HG03066 (cell line): ENCODE results near the gene P3H4.

ENCODE experiments used
- ATAC-seq: cut with Tn5 transposase; IDR thresholded peaks from one replicate; pipeline ENCODE4 v1.9.1; 2021; ENCODE audit warnings: low read depth; ENCODE audit not compliant: unreplicated experiment

The P3H4 gene

DNA sequence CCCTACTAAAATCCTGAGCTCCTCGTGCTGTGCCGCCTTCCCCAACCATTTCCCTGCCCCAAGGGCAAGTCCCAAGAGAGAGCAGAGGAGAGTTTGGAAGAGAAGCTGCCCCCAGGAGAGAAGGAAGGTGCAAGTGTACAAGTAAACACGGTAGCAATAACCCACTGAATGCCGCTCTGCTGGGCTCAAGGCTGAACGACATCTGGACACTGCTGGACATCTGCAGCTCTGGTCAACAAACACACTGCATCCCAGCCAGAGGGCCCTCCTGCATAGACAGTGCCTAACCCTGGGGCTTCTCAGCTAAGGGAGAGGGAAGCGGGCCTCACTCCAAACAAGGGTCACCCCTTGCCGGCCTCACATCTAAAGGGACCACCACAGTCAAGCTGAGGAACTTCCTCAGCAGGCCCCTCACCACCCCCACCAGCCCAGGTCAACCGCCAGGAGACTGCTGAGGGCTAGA is 38.0 kb downstream of the P3H4 start:
- no peak for ATAC-seq

- no peak for ATAC-seq
Observed at GRCh38 chr17:41773190-41773588, 38.6 kb downstream of the P3H4 start.

DNA sequence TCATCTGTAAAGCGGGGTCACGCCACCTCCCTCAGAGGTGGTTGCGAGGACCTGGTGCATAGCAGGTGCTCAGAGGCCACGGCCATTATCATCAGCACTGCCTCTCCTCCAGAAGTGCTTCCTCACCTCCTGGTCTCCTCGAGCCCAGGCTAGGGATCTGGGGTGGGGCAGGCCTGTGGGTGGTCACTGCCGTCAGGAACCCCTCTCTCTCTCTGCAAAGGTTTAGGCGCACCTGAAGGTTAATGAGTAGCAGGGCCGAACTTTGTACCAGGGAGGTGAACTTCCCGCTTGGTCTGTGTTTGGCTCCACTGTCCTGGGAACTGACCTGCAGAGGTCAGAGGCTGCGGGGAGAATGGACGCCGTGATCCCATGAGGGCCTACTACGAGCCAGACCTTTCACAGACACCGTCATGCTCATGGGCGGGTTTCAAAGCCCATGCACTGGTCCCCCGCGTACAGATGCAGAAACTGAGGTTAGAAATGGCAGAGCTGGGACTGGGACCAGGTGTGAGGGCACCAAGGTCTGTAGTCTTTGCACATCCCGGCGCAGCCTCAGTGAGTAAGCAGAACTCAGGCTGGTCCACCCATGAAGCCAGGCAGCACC is 39.1 kb downstream of the P3H4 start:
- ATAC-seq, result no peak

- no peak for ATAC-seq
Observed at GRCh38 chr17:41772218-41772585, 39.5 kb downstream of the P3H4 start.

DNA sequence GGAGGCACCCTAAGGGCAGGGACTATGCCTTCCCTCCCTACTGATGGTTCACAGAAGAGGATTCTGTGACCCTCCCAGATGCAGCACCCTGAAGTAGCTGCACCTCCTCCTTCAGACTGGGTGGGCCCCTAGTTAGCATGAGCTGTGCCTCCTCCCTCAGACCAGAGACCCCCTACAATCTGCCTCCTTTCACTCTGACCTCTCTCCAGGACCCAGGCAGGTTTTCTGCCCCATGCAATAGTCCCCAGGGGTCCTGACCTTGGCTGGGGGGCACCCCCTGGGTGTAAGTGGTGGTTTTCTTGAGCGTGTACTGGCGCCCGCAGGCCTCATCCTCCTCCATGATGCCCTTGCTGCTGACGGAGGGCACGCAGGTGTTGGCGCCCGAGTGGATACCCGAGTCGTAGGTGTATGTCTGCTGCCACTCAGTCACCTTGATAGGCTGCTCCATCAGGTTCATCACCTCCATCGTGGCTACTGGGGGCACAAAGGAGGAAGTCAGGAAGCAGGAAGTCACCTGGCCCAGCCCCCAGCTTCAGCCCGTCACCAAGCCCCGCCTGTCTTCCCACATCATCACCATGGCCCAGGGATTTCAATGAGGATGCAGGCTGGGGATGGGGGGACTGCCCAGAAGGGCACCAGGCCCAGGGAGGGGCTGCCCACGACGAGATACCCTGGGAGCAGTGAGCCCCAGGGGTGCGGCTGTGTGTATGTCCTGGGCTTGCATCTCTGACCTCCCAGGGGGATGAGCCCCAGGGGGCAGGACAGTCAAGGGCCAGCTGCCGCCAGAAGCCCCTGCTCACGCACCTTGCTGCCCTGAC is 40.2 kb downstream of the P3H4 start:
- no peak for ATAC-seq

- ATAC-seq, result no peak
Observed at GRCh38 chr17:41769985-41770384, 41.8 kb downstream of the P3H4 start.

- no peak for ATAC-seq
Observed at GRCh38 chr17:41769346-41769862, 42.3 kb downstream of the P3H4 start.

- no peak for ATAC-seq
Observed at GRCh38 chr17:41768682-41769288, 43.0 kb downstream of the P3H4 start.

DNA sequence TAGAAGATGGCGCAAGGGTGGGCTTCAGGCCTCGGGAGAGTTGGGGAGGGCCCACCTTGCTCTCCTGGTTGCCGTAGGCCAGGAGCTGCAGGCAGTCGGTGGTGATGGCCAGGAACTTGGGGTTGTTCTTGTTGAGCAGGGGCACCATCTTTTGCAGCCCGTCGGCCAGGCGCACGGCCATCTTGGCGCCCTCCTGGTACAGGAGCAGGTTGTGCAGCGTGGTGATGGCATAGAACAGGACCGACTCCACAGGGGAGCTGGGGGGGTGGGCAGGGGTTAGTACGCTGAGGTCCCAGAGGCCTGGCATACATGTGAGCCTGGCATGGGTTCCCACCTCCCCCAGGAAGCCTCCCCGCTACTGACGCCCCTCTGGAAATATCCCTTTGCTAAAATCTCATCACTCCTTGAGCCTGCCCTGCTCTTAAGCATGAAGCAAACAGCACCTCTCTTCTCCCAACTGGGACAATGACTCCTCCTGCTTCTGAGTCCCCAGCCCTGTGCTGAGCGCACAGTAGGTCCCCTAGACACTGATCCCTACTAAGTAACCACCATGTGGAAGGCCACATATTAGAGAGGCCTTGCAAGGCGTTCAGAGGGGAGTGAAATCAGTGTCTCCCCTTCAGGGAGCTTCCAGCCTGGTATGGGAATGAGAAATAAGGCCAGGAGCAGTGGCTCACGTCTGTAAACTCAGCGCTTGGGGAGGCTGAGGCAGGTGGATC is 44.3 kb downstream of the P3H4 start:
- no peak for ATAC-seq

DNA sequence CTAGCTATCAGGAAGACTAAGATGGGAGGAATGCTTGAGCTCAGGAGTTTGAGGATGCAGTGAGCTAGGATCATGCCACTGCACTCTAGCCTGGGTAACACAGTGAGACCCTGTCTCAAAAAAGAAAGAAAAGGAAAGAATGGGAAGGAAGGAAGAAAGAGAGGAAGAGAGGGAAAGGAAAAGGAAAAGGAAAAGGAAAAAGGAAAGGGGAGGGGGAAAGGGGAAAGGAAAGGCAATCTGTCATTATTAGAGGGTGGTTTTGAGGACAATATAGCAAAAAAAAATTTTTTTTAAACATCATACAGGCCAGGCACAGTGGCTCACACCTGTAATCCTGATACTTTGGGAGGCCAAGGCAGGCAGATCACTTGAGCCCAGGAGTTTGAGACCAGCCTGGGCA is 45.6 kb downstream of the P3H4 start:
- ATAC-seq, result no peak

- no peak for ATAC-seq
Observed at GRCh38 chr17:41763327-41763726, 48.4 kb downstream of the P3H4 start.

DNA sequence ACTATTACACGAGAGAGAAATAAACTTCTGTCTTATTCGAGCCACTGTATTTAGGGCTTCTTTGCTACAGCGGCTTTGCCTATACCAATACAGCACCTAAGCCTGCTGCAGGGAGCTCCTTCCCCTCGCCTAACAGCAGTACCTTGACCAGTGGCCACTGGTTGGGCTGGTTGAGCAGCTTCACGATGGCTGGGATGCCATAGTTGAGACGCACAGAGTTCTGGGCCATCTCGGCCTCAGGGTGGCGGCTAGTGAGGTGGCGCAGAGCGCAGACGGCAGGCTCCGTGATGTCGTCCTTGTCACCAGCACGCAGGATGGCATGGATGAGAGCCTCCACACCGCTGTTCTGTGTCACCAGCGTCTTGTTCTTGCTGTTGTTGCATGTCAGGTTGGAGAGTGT is 48.9 kb downstream of the P3H4 start:
- ATAC-seq, result no peak

DNA sequence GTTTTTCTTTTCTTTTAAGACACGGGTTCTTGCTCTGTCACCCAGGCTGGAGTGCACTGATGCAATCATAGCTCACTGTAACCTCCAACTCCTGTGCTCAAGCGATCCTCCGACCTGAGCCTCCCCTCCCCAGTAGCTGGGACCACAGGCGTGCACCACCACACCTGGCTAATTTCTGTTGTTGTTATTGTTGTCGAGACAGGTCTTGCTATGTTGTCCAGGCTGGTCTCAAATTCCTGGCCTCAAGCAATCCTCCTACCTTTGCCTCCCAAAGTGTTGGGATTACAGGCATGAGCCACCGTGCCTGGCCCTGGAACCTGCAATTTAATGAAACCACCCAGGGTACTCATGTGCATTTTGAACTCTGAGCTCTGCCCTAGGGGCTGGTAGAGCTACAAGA is 49.4 kb downstream of the P3H4 start:
- no peak for ATAC-seq

- ATAC-seq, result no peak
Observed at GRCh38 chr17:41760878-41761277, 50.9 kb downstream of the P3H4 start.

DNA sequence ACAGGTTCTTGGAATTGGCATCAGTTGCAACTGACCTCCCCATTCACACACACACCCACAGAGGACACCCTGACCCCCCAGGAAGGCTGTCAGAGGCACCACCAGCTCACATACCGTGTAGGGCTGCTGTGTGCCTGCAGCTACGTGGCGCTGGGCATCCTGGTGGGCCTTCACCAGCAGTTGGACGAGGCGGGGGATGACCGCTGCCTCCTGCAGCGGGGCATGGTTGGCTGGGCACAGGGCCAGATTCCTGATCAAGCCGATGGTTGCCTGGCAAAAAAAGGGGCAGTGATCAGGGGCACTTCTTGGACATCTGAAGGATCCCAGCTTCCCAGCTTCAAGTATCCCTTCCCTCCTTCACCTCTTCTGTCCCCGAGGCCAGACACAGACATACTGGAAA is 53.1 kb downstream of the P3H4 start:
- no peak for ATAC-seq

- ATAC-seq, result no peak
Observed at GRCh38 chr17:41754066-41754465, 57.7 kb downstream of the P3H4 start.
